HG03025 (cell line): ENCODE results near the gene PADI1.
"Not testable (repeated sequence)": the region's sequence is repeated elsewhere in the genome, so short reads cannot be mapped to it uniquely, and the experiment has no call there.

ENCODE experiments used
- ATAC-seq: cut with Tn5 transposase; IDR thresholded peaks from one replicate; pipeline ENCODE4 v1.9.1; 2021; ENCODE audit warnings: mild to moderate bottlenecking, moderate library complexity; ENCODE audit not compliant: unreplicated experiment, low FRiP score

PADI1 gene

DNA sequence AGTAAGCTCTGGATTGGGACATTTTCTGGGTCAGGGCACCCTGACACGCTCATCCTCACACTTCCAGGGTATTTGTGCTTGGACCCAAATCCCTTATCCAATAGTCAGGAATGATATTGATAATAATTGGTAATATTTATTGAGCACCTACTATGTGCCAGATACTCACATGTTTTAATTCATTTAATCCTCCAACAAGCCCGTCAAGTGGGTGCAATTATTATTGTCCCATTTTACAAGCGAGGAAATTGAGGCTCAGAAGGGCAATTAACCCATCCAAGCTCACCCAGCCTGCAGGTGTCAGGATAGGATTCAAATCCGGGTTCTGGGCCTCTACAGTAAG is 32.6 kb downstream of the PADI1 start:
- ATAC-seq: no peak

DNA sequence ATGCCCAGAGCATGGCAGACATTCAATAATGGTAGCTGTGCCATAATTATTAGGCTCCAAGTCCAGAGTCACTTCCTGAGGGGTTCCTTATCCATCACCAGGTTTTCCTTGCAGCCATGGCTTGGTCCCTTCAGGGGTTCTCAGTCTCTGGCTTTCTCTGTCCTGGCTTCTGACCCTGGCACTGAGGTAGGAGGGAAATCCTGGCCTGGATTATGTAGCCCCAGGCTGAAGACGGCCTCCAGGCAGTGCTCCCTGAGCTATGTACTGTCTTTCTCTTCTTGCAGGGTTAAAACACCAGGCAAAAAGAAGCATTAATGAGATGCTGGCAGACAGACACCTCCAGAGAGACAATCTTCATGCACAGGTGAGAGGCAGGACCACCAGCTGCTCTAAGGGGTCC is 34.5 kb downstream of the PADI1 start:
- no peak for ATAC-seq

- ATAC-seq: not testable (repeated sequence)
Observed at GRCh38 chr1:17241011-17241779, 36.3 kb downstream of the PADI1 start.

- not testable (repeated sequence) for ATAC-seq
Observed at GRCh38 chr1:17241780-17242074, 36.8 kb downstream of the PADI1 start.

DNA sequence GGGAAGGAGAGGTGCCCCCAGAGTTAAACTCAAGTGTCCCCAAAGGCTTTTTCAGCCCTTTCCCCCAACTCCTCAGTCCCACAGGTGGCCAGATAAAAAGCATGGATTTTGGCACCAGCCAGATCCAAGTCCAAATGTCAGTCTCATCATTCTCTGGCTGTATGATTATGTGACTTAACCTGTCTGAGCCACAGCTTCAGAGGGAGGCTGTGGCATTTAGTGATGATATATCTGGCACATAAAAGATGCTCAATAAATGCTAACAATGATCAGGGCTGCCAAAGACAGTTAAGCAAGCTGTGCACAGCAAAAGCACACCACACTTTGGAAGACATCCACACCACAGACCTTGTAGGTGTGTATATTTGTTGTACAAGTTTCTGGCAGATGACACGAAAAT is 38.3 kb downstream of the PADI1 start:
- no peak for ATAC-seq

- no peak for ATAC-seq
Observed at GRCh38 chr1:17244821-17245740, 40.2 kb downstream of the PADI1 start.

- ATAC-seq: no peak
Observed at GRCh38 chr1:17245816-17246325, 40.9 kb downstream of the PADI1 start.

GRCh38 chr1:17246971-17247370 is 42.0 kb downstream of the PADI1 start:
- ATAC-seq: no peak

DNA sequence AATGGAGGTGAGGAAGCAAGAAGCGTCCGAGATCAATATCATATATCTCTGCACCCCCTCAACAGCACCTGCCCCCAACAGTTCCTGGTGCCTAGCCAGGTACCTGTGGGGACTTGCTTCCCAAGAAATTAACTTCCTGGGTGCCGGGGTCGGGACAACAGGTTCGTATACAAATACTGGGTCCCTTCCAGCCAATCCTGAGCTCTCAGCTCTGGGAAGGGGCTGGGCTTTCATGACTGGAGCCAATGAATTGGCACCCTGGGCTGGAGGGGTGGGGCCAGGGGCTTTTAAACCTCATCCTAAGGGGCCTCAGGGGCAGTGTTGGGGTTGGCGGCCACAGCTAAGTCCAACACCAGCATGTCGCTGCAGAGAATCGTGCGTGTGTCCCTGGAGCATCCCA is 43.9 kb downstream of the PADI1 start, which contains the start of gene PADI3:
TSS of gene PADI3 (plus strand) at position 318 of the 400 bp plus-strand sequence. CDS start at position 358, 40 bp downstream.
- no peak for ATAC-seq

DNA sequence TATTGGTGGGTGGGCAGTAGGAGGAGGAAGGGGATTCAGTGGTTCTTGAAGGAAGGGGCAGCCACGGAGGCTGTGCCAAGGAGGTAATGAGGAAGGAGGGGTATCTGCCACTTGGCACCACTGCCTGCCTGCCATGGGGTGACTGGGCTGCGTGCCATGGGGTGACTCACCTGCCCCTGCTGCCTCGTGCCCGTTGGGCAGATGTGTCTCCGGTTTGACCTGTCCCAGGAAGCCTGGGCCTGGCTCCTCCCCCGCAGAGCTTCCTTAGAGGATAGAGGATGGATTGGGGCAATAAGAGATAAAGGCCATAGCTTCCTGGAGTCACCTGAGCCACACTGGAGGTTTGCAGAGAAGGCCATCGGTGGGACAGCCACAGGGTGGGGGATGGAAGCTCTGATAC is 45.7 kb downstream of the PADI1 start:
- ATAC-seq: no peak

- ATAC-seq: no peak
Observed at GRCh38 chr1:17251246-17251645, 46.3 kb downstream of the PADI1 start.

GRCh38 chr1:17251701-17252376 is 46.9 kb downstream of the PADI1 start:
- ATAC-seq: no peak

DNA sequence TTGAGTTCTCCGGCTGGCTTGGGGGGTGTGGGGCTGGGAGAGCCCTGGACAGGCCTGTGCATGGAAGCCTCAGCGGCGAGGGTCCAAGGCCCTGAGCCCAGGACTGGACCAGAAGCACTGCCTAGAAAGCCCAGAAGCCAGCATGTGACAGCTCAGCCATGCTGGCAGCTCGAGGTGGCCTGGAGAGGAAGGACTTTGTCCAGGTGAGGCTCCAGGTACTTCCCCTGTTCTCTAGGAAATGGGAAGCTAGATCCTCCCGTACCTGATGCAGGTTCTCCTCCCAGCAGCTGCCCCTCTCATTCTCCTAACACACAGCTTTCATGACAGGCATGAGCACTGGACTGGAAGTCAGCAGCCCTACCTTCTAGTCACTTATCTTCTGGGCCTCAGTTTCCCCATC is 50.4 kb downstream of the PADI1 start:
- no peak for ATAC-seq

DNA sequence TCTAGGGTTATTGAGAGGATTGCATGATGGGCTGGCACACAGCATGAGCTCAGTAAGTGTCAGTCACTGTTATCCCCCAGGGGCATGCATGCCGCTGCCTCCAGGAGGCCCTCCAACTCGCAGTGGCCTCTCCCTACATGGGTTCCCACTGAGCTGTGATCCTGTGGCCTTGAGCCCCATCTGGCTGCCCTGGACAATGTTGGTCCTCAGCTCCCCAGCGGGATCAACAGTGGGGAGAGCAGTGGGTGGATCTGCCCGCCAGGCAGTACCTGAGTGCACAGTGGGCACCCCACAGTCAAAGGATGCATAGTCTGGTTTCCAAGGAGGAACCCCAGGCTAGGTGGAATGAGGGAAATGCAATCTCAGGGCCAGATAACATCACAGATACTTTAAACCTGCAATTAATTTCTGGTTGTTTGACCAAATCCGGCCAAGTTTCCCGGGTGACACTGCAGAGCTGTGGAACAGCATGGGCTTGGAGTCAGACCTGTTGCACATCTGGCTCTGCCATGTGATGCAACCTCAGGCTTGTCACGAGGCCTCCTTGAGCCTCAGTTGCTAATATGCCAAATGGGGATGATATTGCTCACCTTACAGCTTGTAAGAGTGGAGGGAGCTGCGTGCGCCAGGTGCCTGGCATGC is 53.3 kb downstream of the PADI1 start:
- ATAC-seq: no peak

DNA sequence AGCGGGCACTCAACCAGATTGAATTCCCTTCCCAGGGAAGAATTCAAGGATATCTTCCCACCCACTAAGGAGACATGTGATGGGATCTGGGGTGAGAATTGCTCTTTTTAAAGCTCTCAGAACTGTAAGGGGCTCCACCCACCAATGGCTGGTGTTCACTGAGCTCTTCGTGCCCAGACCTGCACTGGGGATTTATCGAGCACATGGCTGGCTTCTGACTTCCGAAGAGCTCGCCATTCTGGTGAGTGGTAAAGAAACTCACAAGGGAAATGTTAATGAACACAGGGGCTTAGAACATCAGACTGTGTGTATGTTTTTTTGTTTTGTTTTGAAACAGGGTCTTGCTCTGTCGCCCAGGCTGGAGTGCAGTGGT is 53.8 kb downstream of the PADI1 start:
- ATAC-seq: no peak

GRCh38 chr1:17259233-17259873 is 54.4 kb downstream of the PADI1 start:
- no peak for ATAC-seq

- no peak for ATAC-seq
Observed at GRCh38 chr1:17260264-17260663, 55.3 kb downstream of the PADI1 start.

DNA sequence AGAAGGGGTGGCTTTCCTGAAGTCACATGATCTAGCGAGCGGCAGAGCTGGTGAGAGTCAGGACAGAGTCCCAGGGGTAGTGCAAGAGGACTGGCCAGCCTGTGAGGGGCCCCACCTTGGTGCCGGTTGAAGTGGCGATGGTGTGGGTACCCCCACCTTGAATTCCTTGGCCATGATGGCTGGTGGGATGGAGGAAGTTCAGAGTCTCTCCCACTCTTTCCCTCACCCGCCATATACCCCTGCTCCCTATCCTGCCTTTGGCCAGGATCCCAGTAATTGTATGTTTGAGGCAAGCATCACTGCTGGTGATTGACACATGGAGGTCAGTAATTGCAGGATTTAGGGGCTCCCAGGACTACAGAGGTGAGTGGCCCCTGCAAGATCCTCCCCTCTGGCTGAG is 55.8 kb downstream of the PADI1 start:
- ATAC-seq: no peak

GRCh38 chr1:17263936-17264335 is 59.0 kb downstream of the PADI1 start:
- ATAC-seq: no peak

DNA sequence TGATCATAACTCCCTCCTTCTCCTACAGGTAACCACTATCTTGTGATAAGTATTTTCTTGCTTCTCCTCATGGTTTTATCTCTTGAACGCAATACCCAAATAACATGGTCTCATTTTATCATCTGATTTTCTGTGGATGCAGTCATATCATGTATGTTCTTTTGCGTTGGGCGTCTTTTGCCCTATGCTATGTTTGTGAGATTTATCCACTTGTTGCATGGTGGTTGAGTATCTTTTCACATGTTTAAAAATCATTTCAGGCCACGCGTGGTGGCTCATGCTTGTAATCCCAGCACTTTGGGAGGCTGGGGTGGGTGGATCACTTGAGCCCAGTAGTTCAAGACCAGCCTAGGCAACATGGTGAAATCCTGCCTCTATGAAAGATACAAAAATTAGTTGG is 59.5 kb downstream of the PADI1 start:
- no peak for ATAC-seq
